ENCODE data around the gene ETV3.

GRCh38 chr1:157080714-157081113 is 57.5 kb downstream of the ETV3 start:
- TF ChIP-seq CTCF (IDR thresholded peaks at IDR 0.05) = no peak
- TF ChIP-seq POLR2A (IDR thresholded peaks at IDR 0.05) = no peak

Data from stomach (tissue), 4 donors.